Endothelial cell of umbilical vein (primary cell): Measurements from ENCODE around the gene FAM107A. TPM values are rescaled to one million over a fixed set of nuclear protein-coding genes. Genes with fewer than 3 reads are reported as not detected.

ENCODE experiments used
- BruUV-seq: library from RNA; stranded (reverse); fragments of 400-500 nt; replicated peaks from 2 replicates; lab custom pipeline; 2021; lab: Mats Ljungman, UMichigan
- CTCF ChIA-PET: fragments of 300-600, 350-600 bp; sonication (Branson Sonifier 250); formaldehyde crosslinking; loops from one replicate; lab custom pipeline; 2021; ENCODE audit warnings: antibody characterized with exemption, inconsistent platforms; lab: Charles Lee
- POLR2A ChIA-PET: fragments of 300-600, 350-600 bp; sonication (Branson Sonifier 250); formaldehyde crosslinking; loops from one replicate; lab custom pipeline; 2021; ENCODE audit warnings: antibody characterized with exemption, inconsistent platforms; lab: Charles Lee
- DNase-seq: peaks from one replicate; pipeline ENCODE4 v3.0.0-alpha.2; 2011; ENCODE audit warnings: low read depth, low spot score
- FAIRE-seq: peaks from 2 replicates; lab custom pipeline; 2011; peaks lifted over from hg19 to GRCh38; lab: Jason Lieb, UNC
- H2AFZ ChIP-seq: 2 replicates; pipeline ENCODE4 v1.6.0; 2012; ENCODE audit warnings: low read depth, low read length, control low read depth, inconsistent platforms
- H3K27ac ChIP-seq: 2 replicates; pipeline ENCODE4 v1.5.1; 2011; ENCODE audit warnings: low read depth, mild to moderate bottlenecking, control low read depth, low read length, moderate library complexity; ENCODE audit not compliant: insufficient read depth
- H3K27me3 ChIP-seq, 2 experiments: 2 replicates each; pipeline versions ENCODE4 v1.6.0 to v1.6.1; 2011; ENCODE audit warnings: low read length in 2 of 2, mixed read lengths in 1 of 2; ENCODE audit not compliant: control insufficient read depth in 2 of 2, insufficient read depth in 2 of 2
- H3K36me3 ChIP-seq, 2 experiments: 2 replicates in 1 of 2; 3 replicates in 1 of 2; pipeline ENCODE4 v1.5.1; 2011; ENCODE audit warnings: low read length in 2 of 2, mild to moderate bottlenecking in 1 of 2, moderate library complexity in 1 of 2; ENCODE audit not compliant: control insufficient read depth in 2 of 2, insufficient read depth in 2 of 2; ENCODE audit errors: extremely low read depth in 1 of 2
- H3K4me1 ChIP-seq: 3 replicates; pipeline ENCODE4 v1.5.1; 2011; ENCODE audit warnings: mild to moderate bottlenecking, low read length; ENCODE audit not compliant: control insufficient read depth, insufficient read depth; ENCODE audit errors: extremely low read depth
- H3K4me2 ChIP-seq: 2 replicates; pipeline ENCODE4 v1.6.1; 2011; ENCODE audit warnings: low read length, control low read depth, mixed read lengths; ENCODE audit not compliant: insufficient read depth
- H3K4me3 ChIP-seq, 3 experiments: fragments of 200-600 bp in 1 of 3; sonication (generic), shearing (Covaris generic) in 1 of 3; replicated peaks in 1 of 3; 2 replicates each; pipeline ENCODE4 v1.5.1; 2011 to 2016; ENCODE audit warnings: control low read depth in 3 of 3, low read length in 3 of 3, mild to moderate bottlenecking in 2 of 3, inconsistent platforms in 1 of 3, low read depth in 1 of 3, moderate library complexity in 1 of 3; ENCODE audit not compliant: insufficient read depth in 1 of 3
- H3K79me2 ChIP-seq: 2 replicates; pipeline ENCODE4 v1.6.0; 2012; ENCODE audit warnings: low read length, inconsistent platforms; ENCODE audit not compliant: control insufficient read depth, insufficient read depth
- H3K9ac ChIP-seq: replicated peaks from 2 replicates; pipeline ENCODE3; 2011; ENCODE audit warnings: low read length, control low read depth; ENCODE audit not compliant: insufficient read depth; ENCODE audit errors: extremely low read depth
- H3K9me1 ChIP-seq: replicated peaks from 3 replicates; pipeline ENCODE4 v1.6.0; 2011; ENCODE audit warnings: mild to moderate bottlenecking, low read length; ENCODE audit not compliant: control insufficient read depth, insufficient read depth; ENCODE audit errors: extremely low read depth
- H3K9me3 ChIP-seq: replicated peaks from 2 replicates; pipeline ENCODE4 v1.5.1; 2012; ENCODE audit warnings: low read length, inconsistent platforms; ENCODE audit not compliant: control insufficient read depth, insufficient read depth
- H4K20me1 ChIP-seq: replicated peaks from 2 replicates; pipeline ENCODE3; 2011; ENCODE audit warnings: mild to moderate bottlenecking, low read length; ENCODE audit not compliant: control insufficient read depth, insufficient read depth; ENCODE audit errors: extremely low read depth
- CTCF ChIP-seq, 2 donors: IDR thresholded peaks; 1 replicate in 1 of 2; 2 replicates in 1 of 2; pipeline ENCODE4 v1.5.1; 2011; ENCODE audit warnings: low read length in 2 of 2, mild to moderate bottlenecking in 2 of 2, moderate library complexity in 2 of 2, control low read depth in 1 of 2, inconsistent platforms in 1 of 2, low read depth in 1 of 2; ENCODE audit not compliant: insufficient read depth in 1 of 2; ENCODE audit errors: extremely low read depth in 1 of 2
- EZH2 ChIP-seq: IDR thresholded peaks from 2 replicates; pipeline ENCODE4 v1.6.1; 2012; ENCODE audit warnings: borderline replicate concordance, low read depth, mild to moderate bottlenecking, moderate library complexity, low read length, inconsistent platforms; ENCODE audit not compliant: severe bottlenecking
- FOS ChIP-seq: IDR thresholded peaks from 2 replicates; pipeline ENCODE4 v1.6.1; 2011; ENCODE audit warnings: mild to moderate bottlenecking, low read length, moderate library complexity, borderline replicate concordance; ENCODE audit not compliant: insufficient read depth
- GATA2 ChIP-seq: IDR thresholded peaks from 2 replicates; pipeline ENCODE4 v1.7.0; 2011; ENCODE audit warnings: low read depth, mild to moderate bottlenecking, moderate library complexity, mixed read lengths, low read length; ENCODE audit not compliant: insufficient read length, insufficient read depth
- JUN ChIP-seq: IDR thresholded peaks from 2 replicates; pipeline ENCODE4 v1.6.1; 2011; ENCODE audit warnings: borderline replicate concordance, low read depth; ENCODE audit not compliant: insufficient read length, insufficient read depth
- MAX ChIP-seq: IDR thresholded peaks from 2 replicates; pipeline ENCODE4 v1.6.1; 2011; ENCODE audit not compliant: insufficient read depth, insufficient read length
- MYC ChIP-seq: IDR thresholded peaks from one replicate; pipeline ENCODE4 v1.6.1; 2011; ENCODE audit warnings: mild to moderate bottlenecking, low read depth, low read length
- POLR2A ChIP-seq: IDR thresholded peaks from 2 replicates; pipeline ENCODE4 v1.6.1; 2012; ENCODE audit warnings: low read depth, mild to moderate bottlenecking, control low read depth, low read length
- POLR2AphosphoS5 ChIP-seq: IDR thresholded peaks from 2 replicates; pipeline ENCODE4 v1.6.1; 2012; ENCODE audit warnings: low read depth, mild to moderate bottlenecking, control low read depth, low read length, moderate library complexity; ENCODE audit not compliant: insufficient read depth
- dilution Hi-C: fragments of 300-500 bp; cut with MboI; formaldehyde crosslinking; loops from one replicate; pipeline ENCODE4 v1.15.0; 2019; ENCODE audit warnings: low sequenced_read_pairs; ENCODE audit not compliant: extremely low pct_ligation_motif_present
- intact Hi-C: fragments of 100-400 bp; cut with micrococcal nuclease; formaldehyde crosslinking; loops from one replicate; pipeline ENCODE4 v1.10.0; 2022
- polyA plus RNA-seq, 4 experiments: library from polyadenylated mRNA; depleted of rRNA in 3 of 4; stranded (reverse) in 3 of 4; unstranded in 1 of 4; fragments of >200 nt; gene quantifications; 2 replicates each; pipeline versions ENCODE4 v1.2.1 to v1.2.3, GENCODE V29; 2011 to 2012; ENCODE audit warnings: missing spikeins in 1 of 4
- total RNA-seq: library from RNA; stranded (reverse); gene quantifications from 2 replicates; pipeline ENCODE4 v1.2.3, GENCODE V29; 2021

FAM107A gene
- total and polyA plus RNA-seq, 2 donors (not counting 3 experiments of a cell fraction or from before 2014, with no cell fraction given): 5.7 to 10.7 TPM

- peaks cover 28% of the 10 kb centered on the region for H3K4me1 ChIP-seq
- FAIRE-seq (no peak), DNase-seq (no peak)
- TF ChIP-seq FOS (no peak), POLR2A (no peak), POLR2AphosphoS5 (no peak), MYC (no peak), CTCF (IDR thresholded peaks at IDR 0.05; ENCODE audit: extremely low read depth in 1 of 2, insufficient read depth in 1 of 2, low read depth in 1 of 2, low read length in 2 of 2) (no peak), JUN (no peak), GATA2 (no peak), EZH2 (no peak), MAX (no peak)
- no peaks in the 10 kb centered on the region for H3K27me3 ChIP-seq
- H3K4me3 ChIP-seq: no peak overlapping the region
- H2AFZ ChIP-seq: no peak overlapping the region
- H4K20me1 ChIP-seq: no peaks in the 10 kb centered on the region
- BruUV-seq: no TSS peak
- no peaks in the 10 kb centered on the region for H3K79me2 ChIP-seq
- CTCF ChIA-PET: interaction anchor here (2.4 kb wide), 2 partner anchors 9 to 11 kb away, joined by 10 to 13 read pairs; no protein-coding TSS in a partner anchor
- no peak overlapping the region for H3K4me2 ChIP-seq
- POLR2A ChIA-PET: no interaction called here
- no peak overlapping the region for H3K9ac ChIP-seq
- H3K27ac ChIP-seq: no peak overlapping the region
- no peaks in the 10 kb centered on the region for H3K36me3 ChIP-seq
- dilution Hi-C loops (no loop called here), intact Hi-C loops (no loop called here)
- H3K9me1 ChIP-seq: no peaks in the 10 kb centered on the region
- H3K9me3 ChIP-seq: no peaks in the 10 kb centered on the region
Measured at GRCh38 chr3:58578873-58579272, 1.7 kb upstream of the FAM107A start.
